Gastrocnemius medialis (tissue), 4 donors: ENCODE results near the gene DGCR2.

Source experiments
- POLR2A ChIP-seq, 2 donors: fragments of 450-650 bp; IDR thresholded peaks; one replicate each; pipeline ENCODE4 v1.6.1; 2017; ENCODE audit warnings: antibody characterized with exemption in 2 of 2, mild to moderate bottlenecking in 2 of 2, moderate library complexity in 2 of 2
- TF ChIP-seq, protein P1 (sequence below), 5 experiments: fragments of 450-650 bp in 3 of 5; fragments of 200-600 bp in 2 of 5; sonication (generic) in 2 of 5; IDR thresholded peaks in 4 of 5; conservative IDR thresholded peaks in 1 of 5; 1 replicate in 4 of 5; 2 replicates in 1 of 5; pipeline ENCODE4 v1.5.1; 2016 to 2019; ENCODE audit warnings: antibody characterized with exemption in 5 of 5, mild to moderate bottlenecking in 3 of 5, moderate library complexity in 3 of 5

DNA sequence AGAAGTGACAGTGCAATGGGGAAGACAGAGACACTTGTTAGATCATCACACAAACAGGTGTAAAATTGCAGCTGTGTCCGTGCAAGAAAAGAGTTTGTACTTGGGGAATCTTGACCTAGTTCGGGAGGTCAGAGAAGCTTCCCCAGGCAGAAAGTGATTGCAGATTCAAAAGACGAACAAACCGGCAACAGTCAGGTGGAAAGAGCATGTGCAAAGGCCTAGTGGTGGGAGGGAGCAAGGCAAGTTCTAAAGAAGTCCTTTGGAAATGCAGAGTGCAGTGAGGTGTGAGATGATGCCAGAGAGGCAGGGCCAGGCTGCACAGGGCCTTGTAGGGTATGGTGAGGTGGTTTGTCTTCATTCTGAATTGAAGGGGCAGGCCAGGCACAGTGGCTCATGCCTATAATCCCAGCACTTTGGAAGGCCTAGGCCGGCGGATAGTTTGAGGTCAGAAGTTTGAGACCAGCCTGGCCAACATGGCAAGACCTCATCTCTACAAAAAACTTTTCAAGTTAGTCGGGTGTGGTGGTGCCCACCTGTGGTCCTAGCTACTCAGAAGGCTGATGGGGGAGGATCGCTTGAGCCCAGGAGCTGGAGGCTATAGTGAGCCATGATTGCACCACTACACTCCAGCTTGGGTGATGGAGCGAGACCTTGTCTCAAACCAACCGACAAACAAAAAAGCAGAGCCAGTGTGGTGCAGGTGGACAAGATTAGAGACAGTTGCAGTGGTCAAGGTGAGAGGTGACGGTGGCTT is 24.2 kb upstream of the DGCR2 start:
- TF ChIP-seq, protein P1, sequence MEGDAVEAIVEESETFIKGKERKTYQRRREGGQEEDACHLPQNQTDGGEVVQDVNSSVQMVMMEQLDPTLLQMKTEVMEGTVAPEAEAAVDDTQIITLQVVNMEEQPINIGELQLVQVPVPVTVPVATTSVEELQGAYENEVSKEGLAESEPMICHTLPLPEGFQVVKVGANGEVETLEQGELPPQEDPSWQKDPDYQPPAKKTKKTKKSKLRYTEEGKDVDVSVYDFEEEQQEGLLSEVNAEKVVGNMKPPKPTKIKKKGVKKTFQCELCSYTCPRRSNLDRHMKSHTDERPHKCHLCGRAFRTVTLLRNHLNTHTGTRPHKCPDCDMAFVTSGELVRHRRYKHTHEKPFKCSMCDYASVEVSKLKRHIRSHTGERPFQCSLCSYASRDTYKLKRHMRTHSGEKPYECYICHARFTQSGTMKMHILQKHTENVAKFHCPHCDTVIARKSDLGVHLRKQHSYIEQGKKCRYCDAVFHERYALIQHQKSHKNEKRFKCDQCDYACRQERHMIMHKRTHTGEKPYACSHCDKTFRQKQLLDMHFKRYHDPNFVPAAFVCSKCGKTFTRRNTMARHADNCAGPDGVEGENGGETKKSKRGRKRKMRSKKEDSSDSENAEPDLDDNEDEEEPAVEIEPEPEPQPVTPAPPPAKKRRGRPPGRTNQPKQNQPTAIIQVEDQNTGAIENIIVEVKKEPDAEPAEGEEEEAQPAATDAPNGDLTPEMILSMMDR (IDR thresholded peaks at IDR 0.05 in 4 of 5, conservative IDR thresholded peaks at IDR 0.05 in 1 of 5), result no peak
- TF ChIP-seq POLR2A (IDR thresholded peaks at IDR 0.05), result no peak
